K562 (cell line): ENCODE measurements around the gene OPHN1. TPM values are rescaled to one million over a fixed set of nuclear protein-coding genes. Genes with fewer than 3 reads are reported as not detected.

Source experiments
- ATAC-seq: fragments of 200-7000 bp; cut with Tn5 transposase; 3 replicates; pipeline ENCODE4 v1.9.1; 2020; ENCODE audit warnings: moderate library complexity
- BruUV-seq: library from RNA; stranded (reverse); fragments of 400-500 nt; replicated peaks from 2 replicates; lab custom pipeline; 2021; lab: Mats Ljungman, UMichigan
- CTCF ChIA-PET: fragments of 300-600 bp; formaldehyde crosslinking; extraction: SDS; loops from one replicate; lab custom pipeline; 2021; ENCODE audit warnings: low intra/inter-chr PET ratio; lab: Yijun Ruan, JAX
- POLR2A ChIA-PET: fragments of 300-600, 350-650 bp; sonication (Branson Sonifier 250); formaldehyde crosslinking; extraction: SDS; loops from one replicate; lab custom pipeline; 2021; ENCODE audit warnings: antibody characterized with exemption, inconsistent platforms; lab: Yijun Ruan, JAX
- DNase-seq, 4 experiments: peaks; one replicate each; pipeline versions ENCODE4 v3.0.0 to v3.0.0-alpha.2; 2011 to 2018; ENCODE audit warnings: low spot score in 3 of 4, mixed read lengths in 3 of 4; ENCODE audit errors: extremely low read depth in 1 of 4
- FAIRE-seq: peaks from 2 replicates; lab custom pipeline; 2011; peaks lifted over from hg19 to GRCh38; lab: Jason Lieb, UNC
- H2AFZ ChIP-seq: 2 replicates; pipeline ENCODE4 v1.6.0; 2011; ENCODE audit warnings: low read depth, low read length, control low read depth, inconsistent platforms
- H3K27ac ChIP-seq: fragments of 200-600 bp; 3 replicates; pipeline ENCODE4 v1.8.0; 2011; ENCODE audit warnings: low read depth, mild to moderate bottlenecking, control low read depth, inconsistent platforms, low read length, moderate library complexity, mixed read lengths; ENCODE audit errors: extremely low read depth
- H3K27me3 ChIP-seq, 2 experiments: fragments of 300-600 bp in 1 of 2; 2 replicates in 1 of 2; 3 replicates in 1 of 2; pipeline versions ENCODE4 v1.6.0 to v1.8.0; 2011; ENCODE audit warnings: inconsistent platforms in 2 of 2, low read length in 2 of 2, mild to moderate bottlenecking in 1 of 2, mixed read lengths in 1 of 2, moderate library complexity in 1 of 2; ENCODE audit not compliant: control insufficient read depth in 2 of 2, insufficient read depth in 2 of 2
- H3K36me3 ChIP-seq: fragments of 300-600 bp; 3 replicates; pipeline ENCODE4 v1.8.0; 2011; ENCODE audit warnings: mild to moderate bottlenecking, low read length, inconsistent platforms; ENCODE audit not compliant: control insufficient read depth, insufficient read depth
- H3K4me1 ChIP-seq, 2 experiments: fragments of 200-600 bp in 1 of 2; replicated peaks in 1 of 2; 2 replicates in 1 of 2; 3 replicates in 1 of 2; pipeline versions ENCODE4 v1.5.1 to v1.8.0; 2011; ENCODE audit warnings: inconsistent platforms in 2 of 2, low read length in 2 of 2, mild to moderate bottlenecking in 1 of 2, mixed read lengths in 1 of 2, moderate library complexity in 1 of 2; ENCODE audit not compliant: control insufficient read depth in 2 of 2, insufficient read depth in 2 of 2
- H3K4me2 ChIP-seq: 2 replicates; pipeline ENCODE4 v1.6.1; 2011; ENCODE audit warnings: low read length, control low read depth, inconsistent platforms, mixed read lengths; ENCODE audit not compliant: insufficient read depth
- H3K4me3 ChIP-seq: fragments of 200-600 bp; sonication (generic), shearing (Covaris generic); 2 replicates; pipeline ENCODE4 v1.5.1; 2016; ENCODE audit warnings: control low read depth, inconsistent platforms
- H3K79me2 ChIP-seq: fragments of 200-600 bp; 3 replicates; pipeline ENCODE4 v1.8.0; 2011; ENCODE audit warnings: low read length, inconsistent platforms; ENCODE audit not compliant: control insufficient read depth, insufficient read depth
- H3K9ac ChIP-seq, 2 experiments: 2 replicates each; pipeline versions ENCODE4 v1.6.0 to v1.6.1; 2011; ENCODE audit warnings: low read depth in 2 of 2, low read length in 2 of 2, control low read depth in 1 of 2, inconsistent platforms in 1 of 2, mild to moderate bottlenecking in 1 of 2, mixed read lengths in 1 of 2; ENCODE audit not compliant: insufficient read depth in 1 of 2
- H3K9me1 ChIP-seq: one replicate; pipeline ENCODE4 v1.6.0; 2011; ENCODE audit warnings: inconsistent platforms, mild to moderate bottlenecking, low read length, moderate library complexity; ENCODE audit not compliant: control insufficient read depth, insufficient read depth
- H3K9me3 ChIP-seq: replicated peaks from 2 replicates; pipeline ENCODE4 v1.5.1; 2011; ENCODE audit warnings: low read depth, low read length, inconsistent platforms; ENCODE audit not compliant: control insufficient read depth, insufficient read depth
- H4K20me1 ChIP-seq: replicated peaks from 2 replicates; pipeline ENCODE4 v1.6.1; 2011; ENCODE audit warnings: low read length, inconsistent platforms, mixed read lengths; ENCODE audit not compliant: control insufficient read depth, insufficient read depth
- ARID1B ChIP-seq: fragments of 450-650 bp; IDR thresholded peaks from 2 replicates; pipeline ENCODE4 v1.6.1; 2016; ENCODE audit warnings: antibody characterized with exemption, mild to moderate bottlenecking, inconsistent platforms
- CBFB ChIP-seq: sonication (generic); formaldehyde crosslinking; IDR thresholded peaks from 2 replicates; pipeline ENCODE4 v1.4.0; 2020; ENCODE audit warnings: mild to moderate bottlenecking, missing genetic modification reagents
- CREB1 ChIP-seq, 2 experiments: sonication (generic) in 1 of 2; formaldehyde crosslinking in 1 of 2; IDR thresholded peaks; 2 replicates each; pipeline versions ENCODE4 v1.6.1 to v1.8.0; 2012 to 2022; ENCODE audit warnings: inconsistent platforms in 1 of 2, mild to moderate bottlenecking in 1 of 2, missing genetic modification reagents in 1 of 2, moderate library complexity in 1 of 2
- CXXC5 ChIP-seq: fragments of 250-450 bp; sonication (Bioruptor Pico); IDR thresholded peaks from 2 replicates; pipeline ENCODE4 v1.8.0; 2022; ENCODE audit warnings: inconsistent platforms, mild to moderate bottlenecking, moderate library complexity
- GTF2B ChIP-seq: IDR thresholded peaks from 2 replicates; pipeline ENCODE4 v1.6.1; 2011; ENCODE audit not compliant: insufficient read length; ENCODE audit errors: extremely low read depth
- NR2F6 ChIP-seq: fragments of 450-650 bp; formaldehyde crosslinking; IDR thresholded peaks from 2 replicates; pipeline ENCODE4 v1.4.0; 2020; ENCODE audit warnings: mild to moderate bottlenecking
- POLR2AphosphoS2 ChIP-seq: IDR thresholded peaks from 2 replicates; pipeline ENCODE4 v1.6.1; 2012; ENCODE audit warnings: low read length, improper control_type of control experiment
- POLR2H ChIP-seq: IDR thresholded peaks from 2 replicates; pipeline ENCODE4 v1.6.1; 2016; ENCODE audit warnings: missing genetic modification characterization, low read depth, mild to moderate bottlenecking, control low read depth, missing compliant biosample characterization, moderate library complexity
- RNF2 ChIP-seq: sonication (generic); IDR thresholded peaks from 2 replicates; pipeline ENCODE4 v1.6.1; 2016
- SAFB ChIP-seq: fragments of 200-400 bp; formaldehyde crosslinking; IDR thresholded peaks from 2 replicates; pipeline ENCODE4 v1.6.1; 2017; ENCODE audit warnings: low read depth, low read length, borderline replicate concordance
- TCF7L2 ChIP-seq: fragments of 150-350 bp; IDR thresholded peaks from 2 replicates; pipeline ENCODE4 v1.6.1; 2016; ENCODE audit warnings: low read depth, mild to moderate bottlenecking, low read length, moderate library complexity
- ZBTB17 ChIP-seq: fragments of 450-650 bp; formaldehyde crosslinking; IDR thresholded peaks from 2 replicates; pipeline ENCODE4 v1.4.0; 2020; ENCODE audit warnings: mild to moderate bottlenecking
- ZNF174 ChIP-seq: fragments of 250-450 bp; sonication (Bioruptor Pico); IDR thresholded peaks from 2 replicates; pipeline ENCODE4 v1.4.0; 2020; ENCODE audit warnings: mild to moderate bottlenecking
- ZNF23 ChIP-seq: fragments of 250-450 bp; sonication (Bioruptor Pico); IDR thresholded peaks from 2 replicates; pipeline ENCODE4 v1.4.0; 2020; ENCODE audit warnings: mild to moderate bottlenecking
- ZNF518B ChIP-seq: fragments of 250-450 bp; sonication (Bioruptor Pico); IDR thresholded peaks from 2 replicates; pipeline ENCODE4 v1.5.0; 2021; ENCODE audit warnings: mild to moderate bottlenecking, moderate library complexity
- ZNF699 ChIP-seq: fragments of 250-450 bp; sonication (Bioruptor Pico); IDR thresholded peaks from 2 replicates; pipeline ENCODE4 v1.8.0; 2021; ENCODE audit warnings: mild to moderate bottlenecking, moderate library complexity; ENCODE audit not compliant: insufficient replicate concordance
- in situ Hi-C: fragments of 300-500 bp; cut with MboI; formaldehyde crosslinking; loops from 4 replicates; pipeline ENCODE4 v1.15.0; 2018; ENCODE audit warnings: inconsistent platforms, mixed read lengths
- intact Hi-C: fragments of 100-400 bp; cut with micrococcal nuclease; formaldehyde crosslinking; loops from 2 replicates; pipeline ENCODE4 v1.14.2; 2022
- polyA plus RNA-seq, 8 experiments: library from polyadenylated mRNA; depleted of rRNA in 4 of 8; stranded (reverse) in 5 of 8; unstranded in 3 of 8; fragments of >200 nt; fragmentation: Nextera tagmentation in 2 of 8; fragmentation: Illumina TruSeq in 1 of 8; extraction: Ambion mirVana in 2 of 8; extraction: Trizol in 1 of 8; gene quantifications; 2 replicates each; pipeline versions ENCODE4 v1.2.1 to v1.2.3, GENCODE V29; 2011 to 2014; ENCODE audit warnings: inconsistent platforms in 1 of 8, missing spikeins in 1 of 8
- total RNA-seq, 7 experiments: library from RNA; depleted of rRNA in 6 of 7; stranded (reverse); fragments of >200 nt in 6 of 7; fragmentation: Illumina TruSeq in 2 of 7; extraction: Trizol in 2 of 7; gene quantifications; 2 replicates each; pipeline versions ENCODE4 v1.2.1 to v1.2.3, GENCODE V29; 2011 to 2021; ENCODE audit warnings: low replicate concordance in 1 of 7
- TF ChIP-seq, protein P1 (sequence below): fragments of 250-450 bp; sonication (Bioruptor Pico); IDR thresholded peaks from 2 replicates; pipeline ENCODE4 v1.8.0; 2022; ENCODE audit warnings: inconsistent platforms

Gene OPHN1
- total and polyA plus RNA-seq, 9 of the 15 experiments (the other 6 are each of a cell fraction or from before 2014, with no cell fraction given) = 0.28 to 1.8 (median 1.0) TPM

DNA sequence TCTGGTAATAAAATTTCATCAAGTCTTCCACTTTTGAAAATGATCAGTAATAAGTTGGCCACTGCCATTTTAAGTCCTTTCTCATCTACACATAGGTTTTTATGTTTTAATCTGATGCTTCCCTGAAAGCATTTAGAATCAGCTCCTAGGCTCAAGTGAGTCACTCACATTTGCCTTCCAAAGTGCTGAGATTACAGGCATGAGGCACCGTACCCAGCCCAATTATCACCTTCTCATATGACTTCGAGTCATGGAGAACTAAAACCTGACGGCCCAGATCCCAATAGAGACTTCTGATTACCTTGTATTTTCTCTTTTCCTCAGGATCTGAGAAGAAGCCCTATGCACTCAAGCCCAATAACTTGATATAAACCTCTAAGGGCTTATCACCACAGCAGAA lies 140.8 kb downstream of the OPHN1 start (continued):
- TF ChIP-seq ZBTB17 (no peak), RNF2 (no peak), GTF2B (no peak), ARID1B (no peak), POLR2H (tag) (no peak), CXXC5 (no peak), CREB1 (IDR thresholded peaks at IDR 0.05) (no peak), CREB1 (CRISPR knock-in tag; IDR thresholded peaks at IDR 0.05) (no peak), ZNF518B (CRISPR knock-in tag) (no peak)

- in situ Hi-C loops (no loop called here), intact Hi-C loops (no loop called here)
- no peak overlapping the region for H3K27ac ChIP-seq
- H2AFZ ChIP-seq = no peak overlapping the region
- FAIRE-seq = no peak
- no peak for DNase-seq
- no peak overlapping the region for H3K4me2 ChIP-seq
- H4K20me1 ChIP-seq = no peaks in the 10 kb centered on the region
- no peak overlapping the region for H3K9ac ChIP-seq
- H3K79me2 ChIP-seq = no peaks in the 10 kb centered on the region
- H3K36me3 ChIP-seq = no peaks in the 10 kb centered on the region
- H3K4me3 ChIP-seq = no peak overlapping the region
- no peak for ATAC-seq
- H3K27me3 ChIP-seq = no peaks in the 10 kb centered on the region
- H3K4me1 ChIP-seq = no peaks in the 10 kb centered on the region
- BruUV-seq = no TSS peak
- ChIA-PET POLR2A (interaction anchor here (0.5 to 0.7 kb wide), 3 partner anchors 75 to 439 kb away, joined by 3 to 5 read pairs (median 3); no protein-coding TSS in a partner anchor), CTCF (no interaction called here)
- H3K9me3 ChIP-seq = no peaks in the 10 kb centered on the region
- H3K9me1 ChIP-seq = no peaks in the 10 kb centered on the region
- TF ChIP-seq GTF2B = no peak
- TF ChIP-seq, protein P1, sequence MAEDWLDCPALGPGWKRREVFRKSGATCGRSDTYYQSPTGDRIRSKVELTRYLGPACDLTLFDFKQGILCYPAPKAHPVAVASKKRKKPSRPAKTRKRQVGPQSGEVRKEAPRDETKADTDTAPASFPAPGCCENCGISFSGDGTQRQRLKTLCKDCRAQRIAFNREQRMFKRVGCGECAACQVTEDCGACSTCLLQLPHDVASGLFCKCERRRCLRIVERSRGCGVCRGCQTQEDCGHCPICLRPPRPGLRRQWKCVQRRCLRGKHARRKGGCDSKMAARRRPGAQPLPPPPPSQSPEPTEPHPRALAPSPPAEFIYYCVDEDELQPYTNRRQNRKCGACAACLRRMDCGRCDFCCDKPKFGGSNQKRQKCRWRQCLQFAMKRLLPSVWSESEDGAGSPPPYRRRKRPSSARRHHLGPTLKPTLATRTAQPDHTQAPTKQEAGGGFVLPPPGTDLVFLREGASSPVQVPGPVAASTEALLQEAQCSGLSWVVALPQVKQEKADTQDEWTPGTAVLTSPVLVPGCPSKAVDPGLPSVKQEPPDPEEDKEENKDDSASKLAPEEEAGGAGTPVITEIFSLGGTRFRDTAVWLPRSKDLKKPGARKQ (CRISPR knock-in tag) = no peak
- TF ChIP-seq TCF7L2 = no peak
- TF ChIP-seq ZNF23 (CRISPR knock-in tag) = no peak
- TF ChIP-seq NR2F6 (CRISPR knock-in tag) = no peak
- TF ChIP-seq ZNF174 (CRISPR knock-in tag) = no peak
- TF ChIP-seq ARID1B = no peak
- TF ChIP-seq POLR2AphosphoS2 = no peak
- TF ChIP-seq CBFB (CRISPR knock-in tag) = no peak
- no peak for TF ChIP-seq SAFB
- no peak for TF ChIP-seq ZNF699 (CRISPR knock-in tag)
Measured at GRCh38 chrX:68288127-68288526, 145.2 kb downstream of the OPHN1 start.
